Upper lobe of right lung (tissue), 1 donor: ENCODE data around the gene SEC11C. TPM values are rescaled to one million over a fixed set of nuclear protein-coding genes. Genes with fewer than 3 reads are reported as not detected.
"Not testable (repeated sequence)": the region's sequence is repeated elsewhere in the genome, so short reads cannot be mapped to it uniquely, and the experiment has no call there.

ENCODE experiments used
- ATAC-seq: fragments of 200-7000 bp; cut with Tn5 transposase; one replicate; pipeline ENCODE4 v1.9.1; 2020; ENCODE audit warnings: mild to moderate bottlenecking, moderate library complexity
- DNase-seq: peaks from one replicate; pipeline ENCODE4 v3.0.0-alpha.2; 2020
- H3K27ac ChIP-seq: fragments of 200-600 bp; one replicate; pipeline ENCODE4 v1.8.0; 2022
- H3K27me3 ChIP-seq: fragments of 200-600 bp; one replicate; pipeline ENCODE4 v1.8.0; 2022; ENCODE audit warnings: mild to moderate bottlenecking
- H3K36me3 ChIP-seq: fragments of 200-600 bp; one replicate; pipeline ENCODE4 v1.8.0; 2022
- H3K4me1 ChIP-seq: fragments of 200-600 bp; one replicate; pipeline ENCODE4 v1.8.0; 2022
- H3K4me3 ChIP-seq: fragments of 200-600 bp; one replicate; pipeline ENCODE4 v1.8.0; 2022; ENCODE audit warnings: mild to moderate bottlenecking
- H3K9me3 ChIP-seq: fragments of 200-600 bp; one replicate; pipeline ENCODE4 v1.8.0; 2022
- CTCF ChIP-seq: fragments of 200-600 bp; IDR thresholded peaks from one replicate; pipeline ENCODE4 v1.8.0; 2022; ENCODE audit warnings: antibody characterized with exemption
- intact Hi-C: fragments of 100-400 bp; cut with DNase I; formaldehyde crosslinking; loops from one replicate; pipeline ENCODE4 v1.11.0; 2022
- total RNA-seq: library from RNA; stranded (reverse); fragmentation: NEBNext Ultra II Directional; extraction: Animal tissue kit (Norgen Biotek cat#: 25700); gene quantifications from one replicate; pipeline ENCODE4 v1.2.1, GENCODE V29; 2021
- donor health status: DM: no; HTN: yes; CAD: no; lungs with severe emphysema.

SEC11C gene
- total RNA-seq, 1 donor from 2014 or later, result 66.8 TPM

GRCh38 chr18:59141294-59142068 lies 1.8 kb downstream of the SEC11C start:
- Histone ChIP-seq H3K36me3 (no peaks in the 10 kb centered on the region), H3K4me3 (no peak overlapping the region), H3K9me3 (no peaks in the 10 kb centered on the region), H3K27me3 (no peaks in the 10 kb centered on the region), H3K27ac (no peak overlapping the region), H3K4me1 (peaks cover 21% of the 10 kb centered on the region)
- DNase-seq (no peak), ATAC-seq (no peak)
- intact Hi-C loops, result no loop called here
- no peak for TF ChIP-seq CTCF

GRCh38 chr18:59142274-59142673 lies 2.6 kb downstream of the SEC11C start:
- Histone ChIP-seq H3K27me3 (no peaks in the 10 kb centered on the region), H3K36me3 (no peaks in the 10 kb centered on the region), H3K9me3 (no peaks in the 10 kb centered on the region), H3K4me3 (no peak overlapping the region), H3K27ac (no peak overlapping the region), H3K4me1 (peaks cover 21% of the 10 kb centered on the region)
- ATAC-seq (no peak), DNase-seq (no peak)
- TF ChIP-seq CTCF, result no peak
- intact Hi-C loops, result no loop called here

GRCh38 chr18:59142800-59143416 lies 3.2 kb downstream of the SEC11C start:
- DNase-seq, H3K27ac ChIP-seq, ATAC-seq, H3K4me3 ChIP-seq, intact Hi-C loops, H3K9me3 ChIP-seq, H3K36me3 ChIP-seq, H3K27me3 ChIP-seq: not testable (repeated sequence)
- peaks cover 21% of the 10 kb centered on the region for H3K4me1 ChIP-seq

- Histone ChIP-seq H3K27me3 (no peaks in the 10 kb centered on the region), H3K9me3 (no peaks in the 10 kb centered on the region), H3K36me3 (no peaks in the 10 kb centered on the region), H3K4me3 (no peak overlapping the region), H3K27ac (no peak overlapping the region), H3K4me1 (peaks cover 21% of the 10 kb centered on the region)
- ATAC-seq (no peak), DNase-seq (no peak)
- intact Hi-C loops, result no loop called here
- TF ChIP-seq CTCF, result no peak
These were observed 3.8 kb downstream of the SEC11C start for GRCh38 chr18:59143441-59143840.

- ATAC-seq (no peak), DNase-seq (no peak)
- Histone ChIP-seq H3K4me1 (peaks cover 21% of the 10 kb centered on the region), H3K27me3 (no peaks in the 10 kb centered on the region), H3K27ac (no peak overlapping the region), H3K4me3 (no peak overlapping the region), H3K36me3 (no peaks in the 10 kb centered on the region), H3K9me3 (no peaks in the 10 kb centered on the region)
- no peak for TF ChIP-seq CTCF
- intact Hi-C loops, result no loop called here
These were observed 4.8 kb downstream of the SEC11C start for GRCh38 chr18:59144483-59144882.

GRCh38 chr18:59145055-59145454 lies 5.4 kb downstream of the SEC11C start:
- Histone ChIP-seq H3K27ac (no peak overlapping the region), H3K4me1 (peaks cover 21% of the 10 kb centered on the region), H3K36me3 (no peaks in the 10 kb centered on the region), H3K9me3 (no peaks in the 10 kb centered on the region), H3K27me3 (no peaks in the 10 kb centered on the region), H3K4me3 (no peak overlapping the region)
- ATAC-seq (no peak), DNase-seq (no peak)
- intact Hi-C loops, result no loop called here
- no peak for TF ChIP-seq CTCF
